Epithelial cell of umbilical artery (primary cell): Measurements from ENCODE around the gene TENT5C. TPM values are rescaled to one million over a fixed set of nuclear protein-coding genes. Genes with fewer than 3 reads are reported as not detected.

Experiments used
- total RNA-seq: library from RNA; depleted of rRNA; stranded (reverse); fragments of >200 nt; gene quantifications from 2 replicates; pipeline ENCODE4 v1.2.3, GENCODE V29; 2014

TENT5C gene
- under 0.01 and 0.15 TPM in 2 replicates for total RNA-seq

GRCh38 chr1:117605774-117606648 lies at the start of gene TENT5C:
TSS of gene TENT5C (plus strand) at chr1:117606048. CDS start at chr1:117622869, 16,821 bp downstream.

Other genes with a start within 250 kb of the TENT5C start
- gene MAN1A2, start 238.6 kb upstream of the TENT5C start, total RNA-seq, result 37.1 and 65.6 TPM in 2 replicates